SU-DHL-6 (cell line): ENCODE data around the gene MAP4.

ENCODE experiments used
- CTCF ChIP-seq: fragments of 200-600 bp; sonication (generic); IDR thresholded peaks from one replicate; pipeline ENCODE4 v1.5.1; 2017; ENCODE audit warnings: antibody characterized with exemption, mild to moderate bottlenecking, low read length, moderate library complexity; ENCODE audit not compliant: insufficient read depth, poor library complexity, severe bottlenecking
- EZH2phosphoT487 ChIP-seq: fragments of 200-600 bp; sonication (generic), shearing (Covaris generic); conservative IDR thresholded peaks from 2 replicates; pipeline ENCODE4 v1.6.1; 2018; ENCODE audit warnings: mild to moderate bottlenecking, antibody characterized with exemption, low read length, moderate library complexity, mixed read lengths

- TF ChIP-seq CTCF: no peak
- no peak for TF ChIP-seq EZH2phosphoT487
Measured at GRCh38 chr3:48022178-48022577, 6.0 kb upstream of the MAP4 start.
